ENCODE results near the gene TMEM143. TPM values are rescaled to one million over a fixed set of nuclear protein-coding genes. Genes with fewer than 3 reads are reported as not detected.
A peak's percentile ranks its signal among the peaks of the same experiment; 100 is the strongest.

TMEM143 gene
- total RNA-seq, 1 donor from 2014 or later, result 3.2 TPM

GRCh38 chr19:48329167-48329891 lies 34.4 kb downstream of the TMEM143 start:
- no peak for DNase-seq (ENCODE audit: extremely low spot score in 2 of 2)
- Histone ChIP-seq H3K4me3 (no peak overlapping the region), H3K36me3 (peaks cover 0 to 10% of the 10 kb centered on the region in 2 donors), H3K4me1 (peaks cover 77% of the 10 kb centered on the region), H3K9me3 (no peaks in the 10 kb centered on the region), H3K27me3 (no peaks in the 10 kb centered on the region), H3K27ac (peak overlapping the region; percentile 82)
- TF ChIP-seq POLR2AphosphoS5 (IDR thresholded peaks at IDR 0.05; ENCODE audit: insufficient read depth in 1 of 2, low read depth in 1 of 2), result no peak
- no peak for TF ChIP-seq POLR2A (IDR thresholded peaks at IDR 0.05)
- no peak for TF ChIP-seq CTCF (IDR thresholded peaks at IDR 0.05)
- intact Hi-C loops (cut with DNase I), result no loop called here

GRCh38 chr19:48325265-48325910 lies 38.4 kb downstream of the TMEM143 start, which contains the start of gene EMP3:
Gene EMP3, plus strand, starts transcription at chr19:48325552. Its CDS starts 1,293 bp downstream, at chr19:48326845.
- Histone ChIP-seq H3K4me3 (peak within 1 kb of the TSS; percentile 53 to 58), H3K27ac (peak within 1 kb of the TSS; percentile 100), H3K9me3 (no peaks in the 10 kb centered on the region), H3K4me1 (peaks cover 74% of the 10 kb centered on the region), H3K27me3 (no peaks in the 10 kb centered on the region), H3K36me3 (peaks cover 0 to 10% of the 10 kb centered on the region in 2 donors)
- intact Hi-C loops (cut with DNase I), result no loop called here
- no peak for DNase-seq (ENCODE audit: extremely low spot score in 2 of 2)
- TF ChIP-seq POLR2A (IDR thresholded peaks at IDR 0.05) (peak in 1 of 2 donors; percentile 70), POLR2AphosphoS5 (IDR thresholded peaks at IDR 0.05; ENCODE audit: insufficient read depth in 1 of 2, low read depth in 1 of 2) (peak in 1 of 2 donors; percentile 79), CTCF (IDR thresholded peaks at IDR 0.05) (no peak)

GRCh38 chr19:48321622-48322591 lies 41.8 kb downstream of the TMEM143 start:
- Histone ChIP-seq H3K9me3 (no peaks in the 10 kb centered on the region), H3K27ac (peak overlapping the region; percentile 100), H3K27me3 (no peaks in the 10 kb centered on the region), H3K36me3 (no peaks in the 10 kb centered on the region), H3K4me3 (peak overlapping the region; percentile 67 to 82), H3K4me1 (peaks cover 54% of the 10 kb centered on the region)
- intact Hi-C loops (cut with DNase I), result loop anchor here (2.0 kb wide), 1 partner anchor 13 kb away; no protein-coding TSS in a partner anchor
- DNase-seq (ENCODE audit: extremely low spot score in 2 of 2), result peak in 1 of 2 donors; percentile 98
- TF ChIP-seq POLR2AphosphoS5 (IDR thresholded peaks at IDR 0.05; ENCODE audit: insufficient read depth in 1 of 2, low read depth in 1 of 2) (peak; percentile 90 to 97), POLR2A (IDR thresholded peaks at IDR 0.05) (peak in 1 of 2 donors; percentile 90), CTCF (IDR thresholded peaks at IDR 0.05) (no peak)

- TF ChIP-seq POLR2AphosphoS5 (IDR thresholded peaks at IDR 0.05; ENCODE audit: insufficient read depth in 1 of 2, low read depth in 1 of 2) (no peak), POLR2A (IDR thresholded peaks at IDR 0.05) (peak in 1 of 2 donors; percentile 80), CTCF (IDR thresholded peaks at IDR 0.05) (no peak)
- H3K27me3 ChIP-seq, result no peaks in the 10 kb centered on the region
- H3K9me3 ChIP-seq, result no peaks in the 10 kb centered on the region
- H3K36me3 ChIP-seq, result no peaks in the 10 kb centered on the region
- H3K4me3 ChIP-seq, result peak overlapping the region; percentile 67 to 82
- H3K4me1 ChIP-seq, result peaks cover 48% of the 10 kb centered on the region
- intact Hi-C loops (cut with DNase I), result loop anchor here (2.0 kb wide), 1 partner anchor 14 kb away; no protein-coding TSS in a partner anchor
- DNase-seq (ENCODE audit: extremely low spot score in 2 of 2), result peak in 1 of 2 donors; percentile 98
- H3K27ac ChIP-seq, result peak overlapping the region; percentile 100
Measured at GRCh38 chr19:48321372-48321621, 42.4 kb downstream of the TMEM143 start.
